Superior temporal gyrus (tissue), 1 donor: ENCODE measurements around the gene ZC3H12C.

Experiments
- DNase-seq: peaks from one replicate; pipeline ENCODE4 v3.0.0-alpha.2; 2016; ENCODE audit errors: extremely low spot score

ZC3H12C gene

DNA sequence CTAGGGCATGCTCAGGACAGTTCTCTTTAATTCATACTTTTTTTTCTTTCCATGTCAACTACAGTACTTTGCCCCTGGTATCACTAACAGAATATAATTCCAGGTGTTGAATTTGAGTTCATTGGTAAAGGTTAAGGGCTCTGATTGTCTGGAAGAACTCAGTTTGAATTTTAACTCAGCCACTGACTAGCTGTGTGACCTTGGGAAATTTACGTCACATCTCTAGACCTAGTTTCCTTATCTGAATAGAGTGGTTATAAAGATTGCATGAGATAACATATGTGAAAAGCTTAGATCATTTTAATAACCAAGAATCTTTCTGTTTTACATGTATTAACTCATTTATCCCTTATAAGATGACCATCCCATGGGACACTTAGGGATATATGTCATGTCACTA is 15.8 kb upstream of the ZC3H12C start:
- no peak for DNase-seq

DNA sequence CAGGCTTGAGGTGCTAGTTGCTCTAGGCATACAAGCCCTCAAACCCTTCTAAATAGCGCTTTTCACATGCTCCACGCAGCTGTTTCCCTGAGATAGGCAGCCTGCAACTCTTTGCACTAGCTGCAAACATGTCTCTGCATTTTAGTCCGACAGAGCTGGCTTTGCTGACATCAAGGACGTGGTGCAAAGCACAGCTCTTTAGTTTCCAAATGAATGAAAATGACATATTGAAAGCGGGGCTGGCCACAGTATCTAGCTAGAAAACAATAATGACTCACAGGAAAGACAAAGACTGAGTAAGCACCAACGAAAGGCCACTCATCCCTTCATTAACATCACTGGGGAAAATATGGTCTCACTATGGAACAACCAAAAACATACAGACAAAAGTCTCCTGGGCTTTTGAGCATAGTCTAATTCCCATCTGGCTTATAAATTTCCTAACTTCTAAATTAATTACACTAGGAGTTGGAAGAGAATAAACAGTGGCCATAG is 15.3 kb upstream of the ZC3H12C start:
- peak; percentile 51 for DNase-seq

GRCh38 chr11:110078923-110079544 is 14.2 kb upstream of the ZC3H12C start:
- no peak for DNase-seq

- no peak for DNase-seq
Observed at GRCh38 chr11:110079726-110080125, 13.5 kb upstream of the ZC3H12C start.

- no peak for DNase-seq
Observed at GRCh38 chr11:110081462-110082376, 11.5 kb upstream of the ZC3H12C start.

DNA sequence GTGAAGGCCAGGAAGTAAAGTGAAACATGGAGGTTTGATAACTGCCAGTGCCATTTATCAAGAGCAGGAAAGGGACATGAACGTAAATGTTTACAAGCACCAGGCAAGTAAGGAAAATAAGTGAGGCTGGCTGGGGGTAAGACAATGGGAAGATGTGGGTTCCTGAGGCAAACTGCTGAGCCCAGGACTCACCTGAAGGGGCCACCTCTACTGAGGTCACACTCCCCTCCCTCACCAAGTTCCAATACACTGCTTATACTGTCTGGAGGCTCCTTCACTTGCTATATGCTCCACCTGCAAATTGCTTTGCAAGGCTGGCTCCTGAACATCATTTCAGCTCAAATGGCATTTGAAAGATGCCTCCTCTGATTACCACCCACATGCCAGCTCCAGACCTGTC is 10.3 kb upstream of the ZC3H12C start:
- DNase-seq: no peak

DNA sequence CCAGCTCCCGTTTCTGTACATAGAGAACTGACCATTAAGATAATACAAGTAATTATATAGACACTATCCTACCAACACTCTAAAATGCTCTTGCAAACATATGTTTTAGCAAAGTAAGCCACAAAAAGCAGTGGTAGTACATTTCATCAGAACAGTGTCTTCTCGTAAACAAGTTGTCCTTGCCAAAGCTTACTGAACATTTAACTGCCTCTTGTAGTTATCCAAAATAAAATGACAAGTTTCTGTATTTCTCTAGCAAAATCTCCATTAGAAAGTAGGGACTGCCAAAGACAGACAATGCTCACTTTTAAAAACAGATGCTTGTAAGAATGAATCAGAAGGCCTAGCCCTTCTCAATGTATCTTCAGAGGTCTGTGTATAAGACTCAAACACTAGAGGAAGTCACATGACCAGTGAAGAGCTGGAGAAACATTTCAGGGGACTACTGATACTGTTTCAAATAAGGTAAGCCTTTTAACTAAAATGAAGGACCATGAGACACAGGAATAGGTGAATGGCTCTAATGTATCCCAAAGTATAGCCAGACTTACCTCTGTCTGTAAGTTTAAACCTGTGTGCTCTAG is 7.8 kb upstream of the ZC3H12C start:
- DNase-seq: peak; percentile 49

DNA sequence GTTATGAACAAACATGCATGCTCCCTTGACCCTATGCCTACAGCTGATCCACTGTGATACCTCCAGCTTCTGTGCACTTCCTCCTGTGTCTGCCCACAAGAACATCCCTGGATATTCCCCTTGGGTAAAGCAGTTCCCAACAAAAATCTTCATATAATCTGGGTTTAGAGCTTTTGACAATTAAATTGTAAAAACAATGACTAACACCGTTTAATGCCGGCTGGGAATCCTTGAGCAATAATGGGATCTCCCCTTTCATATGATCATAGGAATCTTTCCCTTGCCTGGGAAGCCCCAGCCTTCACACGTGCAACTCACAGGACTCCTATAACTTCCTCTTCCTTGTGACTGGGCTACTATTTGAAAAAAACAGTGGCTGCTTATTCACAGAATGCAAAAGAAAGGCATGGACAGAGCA is 6.3 kb upstream of the ZC3H12C start:
- DNase-seq: no peak

- DNase-seq: no peak
Observed at GRCh38 chr11:110087812-110088534, 5.2 kb upstream of the ZC3H12C start.

DNA sequence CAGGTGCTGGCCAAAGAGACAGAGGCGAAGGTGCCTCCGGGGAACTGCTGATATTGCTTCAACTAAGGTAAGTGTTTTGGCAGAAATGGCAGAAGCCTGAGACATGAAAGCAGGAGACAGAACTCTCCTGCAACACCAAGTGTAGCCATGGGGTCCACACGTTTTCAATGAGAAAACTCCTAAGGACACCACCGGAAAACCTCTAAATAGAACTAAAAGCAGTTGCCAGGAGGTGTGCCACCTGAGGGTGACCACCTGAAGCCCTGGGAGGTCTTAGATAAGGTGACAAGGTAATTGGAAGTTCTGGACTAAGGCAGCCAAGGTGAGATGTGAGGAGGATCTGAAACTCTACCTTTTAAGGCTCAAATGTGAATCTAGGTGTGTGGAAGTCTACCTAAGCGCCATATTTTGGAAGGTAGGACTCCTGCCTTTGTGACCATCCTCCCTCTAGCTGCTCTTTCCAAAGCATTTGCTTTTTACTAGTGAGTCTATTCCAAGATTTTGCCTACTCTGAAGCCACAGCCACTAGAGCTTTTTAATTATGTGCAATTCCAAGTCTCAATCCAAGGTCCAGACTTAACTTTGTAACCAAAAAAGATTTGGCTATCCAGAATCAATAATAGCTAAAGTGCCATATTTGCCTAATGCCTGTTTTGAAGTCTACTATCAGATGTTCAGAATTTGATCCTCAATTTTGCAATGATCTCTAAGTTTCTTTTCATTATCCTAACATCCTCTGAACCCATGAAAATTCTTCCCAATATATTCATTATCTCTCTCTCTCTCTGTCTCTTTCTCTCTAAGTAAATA is 4.5 kb upstream of the ZC3H12C start:
- no peak for DNase-seq

DNA sequence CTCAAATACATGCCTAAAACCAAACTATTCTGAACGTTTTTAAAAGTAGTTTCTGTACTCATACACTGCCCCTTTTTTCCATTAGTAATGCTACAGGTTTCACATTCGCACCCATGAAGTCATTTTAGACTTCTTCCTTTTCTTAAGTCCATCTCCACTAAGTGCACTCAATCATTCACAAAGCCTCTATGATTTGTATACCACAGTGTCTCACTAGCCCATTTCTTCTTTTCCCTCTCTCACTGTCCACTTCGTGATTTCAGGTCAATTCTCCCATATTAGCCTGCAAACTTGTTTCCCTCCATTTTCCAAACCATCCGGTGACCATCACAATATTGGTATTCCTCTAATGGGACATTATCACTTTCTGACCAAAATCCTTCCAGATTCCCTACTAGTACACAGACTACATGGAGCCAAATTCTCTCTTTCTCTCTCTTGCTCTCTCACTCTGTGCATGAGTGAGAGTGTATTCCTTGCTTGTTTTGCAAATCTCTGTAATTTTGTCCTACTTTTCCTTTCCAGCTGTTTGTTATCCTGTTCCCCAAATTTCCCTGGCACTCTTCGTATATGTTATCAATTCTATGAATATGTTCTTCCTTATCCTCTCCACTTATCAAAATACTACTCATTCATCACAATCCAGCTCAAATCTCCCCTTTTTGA is 3.4 kb upstream of the ZC3H12C start:
- no peak for DNase-seq

DNA sequence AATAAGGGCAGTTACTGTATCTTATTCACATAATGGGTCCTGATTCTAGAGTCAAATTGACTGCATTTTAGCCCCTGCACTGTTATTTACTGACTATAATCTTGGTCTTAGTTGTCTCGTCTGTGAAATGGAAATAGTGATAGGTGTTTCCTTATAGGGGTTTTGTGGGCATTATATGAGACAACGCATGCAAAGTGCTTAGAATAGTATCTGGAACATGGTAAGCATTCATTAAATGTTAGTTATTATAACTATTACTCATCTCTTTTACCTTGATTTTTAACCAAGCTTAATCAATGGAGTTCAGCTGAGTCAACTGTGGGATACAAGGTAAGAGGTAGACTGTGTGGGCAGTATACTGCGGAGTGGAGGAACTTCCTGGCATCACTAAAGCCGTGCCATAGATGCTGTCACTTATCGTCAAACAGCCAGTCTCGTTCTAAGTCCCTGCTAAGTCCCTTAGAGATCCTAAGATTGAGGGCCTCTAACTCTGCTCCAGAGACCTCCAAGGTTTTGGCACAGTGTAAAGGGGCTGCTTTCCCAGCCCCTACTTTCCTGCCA is 2.6 kb upstream of the ZC3H12C start:
- no peak for DNase-seq

DNA sequence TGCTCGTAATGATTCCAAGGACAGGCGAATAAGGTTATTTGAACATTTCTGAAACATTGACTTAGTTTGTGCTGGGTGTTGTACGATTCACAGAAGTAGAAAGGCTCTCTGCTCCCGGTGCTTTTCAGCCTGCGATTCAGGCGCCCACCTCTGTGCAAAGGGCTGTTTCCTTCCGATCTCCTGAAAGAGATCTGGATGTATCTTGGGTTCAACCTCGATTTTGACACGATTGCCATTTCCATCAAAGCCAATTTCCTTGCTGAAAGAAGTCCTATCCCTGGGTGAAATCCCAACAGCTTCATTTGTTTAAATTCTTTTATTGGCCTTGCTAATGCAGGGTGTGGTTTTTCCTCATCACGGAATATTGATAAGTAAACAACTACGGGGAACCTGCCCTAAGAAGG is 1.1 kb upstream of the ZC3H12C start:
- DNase-seq: peak; percentile 62

GRCh38 chr11:110093407-110094297 is 460 bp downstream of the ZC3H12C start:
- DNase-seq: peak; percentile 83

DNA sequence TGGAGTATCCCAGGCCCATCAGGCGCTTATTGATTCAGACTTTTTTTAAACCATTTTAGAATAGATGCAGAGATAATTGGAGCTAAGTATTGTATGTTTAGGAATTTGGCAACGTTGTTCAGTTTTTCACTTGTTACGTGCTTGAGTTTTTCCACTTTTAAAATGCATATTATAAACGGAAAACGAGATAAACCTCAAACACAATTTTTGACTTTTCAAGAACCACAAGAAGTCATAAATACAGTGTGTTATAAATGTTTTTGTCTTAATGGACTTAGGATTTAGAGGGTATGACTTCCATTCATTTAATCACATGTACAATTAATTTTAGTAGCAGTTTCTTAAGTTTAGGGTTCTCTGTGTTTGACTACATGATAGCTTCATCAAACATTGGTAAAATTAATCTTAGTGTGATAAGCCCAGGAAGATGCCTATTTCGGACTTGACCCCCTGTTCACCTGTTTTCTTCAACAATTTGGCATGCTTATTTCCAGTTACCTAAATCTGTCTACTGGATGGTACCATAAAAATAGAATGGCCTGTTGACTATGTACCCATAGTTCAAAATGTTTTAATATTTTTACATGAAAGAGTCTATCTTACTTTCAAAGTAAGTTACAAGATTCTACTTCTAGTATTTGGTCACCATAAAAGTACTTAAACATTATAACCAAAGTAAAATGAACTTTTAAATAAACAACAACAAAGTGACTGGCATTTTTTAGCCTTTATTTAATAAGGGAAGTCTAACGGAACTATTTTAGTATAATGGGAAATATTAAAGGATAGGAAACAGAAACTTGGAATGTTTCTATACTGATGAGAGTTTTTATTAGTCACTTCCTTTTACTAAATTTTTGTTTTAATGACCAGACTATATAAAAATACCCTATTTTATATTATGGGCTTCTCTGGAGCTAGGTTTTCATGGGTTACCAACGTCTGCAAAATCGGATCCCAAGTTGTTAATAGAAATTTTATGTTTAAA is 1.4 kb downstream of the ZC3H12C start:
- DNase-seq: no peak

GRCh38 chr11:110095554-110095953 is 2.4 kb downstream of the ZC3H12C start:
- no peak for DNase-seq

DNA sequence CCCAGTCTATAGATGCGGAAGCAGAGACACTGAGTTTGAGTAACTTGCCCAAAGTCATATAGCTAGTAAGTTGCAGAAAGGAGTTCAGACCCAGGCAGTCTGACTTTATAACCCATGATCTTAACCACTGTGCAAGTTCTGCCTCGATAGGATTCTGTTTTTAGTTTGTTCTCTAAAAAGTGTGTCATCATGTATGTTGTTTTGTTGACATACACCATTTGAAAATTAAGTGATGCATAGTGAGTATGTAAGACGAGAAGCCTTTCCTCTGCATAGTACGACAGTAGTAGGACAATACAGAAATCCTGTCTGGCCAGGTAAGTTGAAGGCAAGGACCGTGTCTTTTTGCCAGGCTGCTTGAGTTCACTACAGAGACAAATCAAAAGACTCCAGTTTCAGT is 3.3 kb downstream of the ZC3H12C start:
- DNase-seq: no peak

GRCh38 chr11:110097459-110098012 is 4.3 kb downstream of the ZC3H12C start:
- DNase-seq: no peak
